HepG2 (cell line): ENCODE measurements around the gene ECM1. TPM values are rescaled to one million over a fixed set of nuclear protein-coding genes. Genes with fewer than 3 reads are reported as not detected.

Experiments
- CBX1 ChIP-seq: IDR thresholded peaks from one replicate; pipeline ENCODE4 v1.6.1; 2016; ENCODE audit warnings: antibody characterized with exemption, low read depth
- CENPX ChIP-seq: sonication (generic); formaldehyde crosslinking; IDR thresholded peaks from 2 replicates; pipeline ENCODE4 v1.9.0; 2021; ENCODE audit warnings: mild to moderate bottlenecking, missing genetic modification reagents, moderate library complexity
- EED ChIP-seq: sonication (generic); formaldehyde crosslinking; IDR thresholded peaks from 2 replicates; pipeline ENCODE4 v1.5.0; 2020; ENCODE audit warnings: mild to moderate bottlenecking, missing genetic modification reagents
- HINFP ChIP-seq: sonication (generic); formaldehyde crosslinking; IDR thresholded peaks from 2 replicates; pipeline ENCODE4 v1.4.0; 2020; ENCODE audit warnings: low read depth, mild to moderate bottlenecking, missing genetic modification reagents
- HNF4G ChIP-seq, 2 experiments: sonication (generic) in 1 of 2; formaldehyde crosslinking in 1 of 2; IDR thresholded peaks; 2 replicates each; pipeline versions ENCODE4 v1.4.0 to v1.6.1; 2011 to 2020; ENCODE audit warnings: borderline replicate concordance in 2 of 2, low read depth in 2 of 2, mild to moderate bottlenecking in 2 of 2, low read length in 1 of 2, missing genetic modification reagents in 1 of 2, moderate library complexity in 1 of 2
- HOMEZ ChIP-seq: IDR thresholded peaks from 2 replicates; pipeline ENCODE4 v1.6.1; 2016; ENCODE audit warnings: low read depth
- KLF11 ChIP-seq: IDR thresholded peaks from 2 replicates; pipeline ENCODE4 v1.6.1; 2016; ENCODE audit warnings: missing compliant biosample characterization
- POGZ ChIP-seq: sonication (generic); formaldehyde crosslinking; IDR thresholded peaks from 2 replicates; pipeline ENCODE4 v1.4.0; 2020; ENCODE audit warnings: mild to moderate bottlenecking, missing genetic modification reagents
- RNF2 ChIP-seq: fragments of 450-650 bp; conservative IDR thresholded peaks from 2 replicates; pipeline ENCODE4 v1.6.1; 2016; ENCODE audit warnings: low read depth
- SKI ChIP-seq: fragments of 450-650 bp; IDR thresholded peaks from one replicate; pipeline ENCODE4 v1.6.1; 2018; ENCODE audit warnings: mild to moderate bottlenecking; ENCODE audit not compliant: partially characterized antibody
- SP4 ChIP-seq: sonication (generic); formaldehyde crosslinking; IDR thresholded peaks from 2 replicates; pipeline ENCODE4 v1.8.1; 2023; ENCODE audit warnings: mild to moderate bottlenecking, missing genetic modification reagents
- STAT6 ChIP-seq: sonication (generic); formaldehyde crosslinking; IDR thresholded peaks from 2 replicates; pipeline ENCODE4 v1.4.0; 2020; ENCODE audit warnings: missing genetic modification reagents, mild to moderate bottlenecking, borderline replicate concordance
- SUZ12 ChIP-seq: fragments of 150-350 bp; IDR thresholded peaks from 2 replicates; pipeline ENCODE4 v1.6.1; 2014; ENCODE audit warnings: low read depth, low read length
- SYNCRIP ChIP-seq: fragments of 200-400 bp; formaldehyde crosslinking; IDR thresholded peaks from 2 replicates; pipeline ENCODE4 v1.6.1; 2018; ENCODE audit warnings: mild to moderate bottlenecking, low read depth, low read length; ENCODE audit not compliant: insufficient read depth
- THAP7 ChIP-seq: sonication (generic); formaldehyde crosslinking; IDR thresholded peaks from 2 replicates; pipeline ENCODE4 v1.8.1; 2023; ENCODE audit warnings: mild to moderate bottlenecking, missing genetic modification reagents
- TOPORS ChIP-seq: sonication (generic); formaldehyde crosslinking; IDR thresholded peaks from 2 replicates; pipeline ENCODE4 v1.8.0; 2023; ENCODE audit warnings: mild to moderate bottlenecking, missing genetic modification reagents
- U2AF1 ChIP-seq: fragments of 200-400 bp; formaldehyde crosslinking; optimal IDR thresholded peaks from 2 replicates; pipeline ENCODE3; 2017; ENCODE audit warnings: mild to moderate bottlenecking, low read depth, low read length
- ZNF10 ChIP-seq: sonication (generic); formaldehyde crosslinking; IDR thresholded peaks from 2 replicates; pipeline ENCODE4 v1.4.0; 2020; ENCODE audit warnings: mild to moderate bottlenecking, low read depth, missing genetic modification reagents, borderline replicate concordance
- ZNF331 ChIP-seq: sonication (generic); formaldehyde crosslinking; IDR thresholded peaks from 2 replicates; pipeline ENCODE4 v1.4.0; 2020; ENCODE audit warnings: missing genetic modification reagents
- ZNF432 ChIP-seq: sonication (generic); formaldehyde crosslinking; IDR thresholded peaks from 2 replicates; pipeline ENCODE4 v1.5.0; 2020; ENCODE audit warnings: missing genetic modification reagents, mild to moderate bottlenecking, borderline replicate concordance
- ZNF597 ChIP-seq: sonication (generic); formaldehyde crosslinking; IDR thresholded peaks from 2 replicates; pipeline ENCODE4 v1.5.0; 2020; ENCODE audit warnings: missing genetic modification reagents
- ZNF749 ChIP-seq: sonication (generic); formaldehyde crosslinking; IDR thresholded peaks from 2 replicates; pipeline ENCODE4 v1.8.0; 2022; ENCODE audit warnings: mild to moderate bottlenecking, missing genetic modification reagents, moderate library complexity, borderline replicate concordance
- polyA plus RNA-seq, 8 experiments: library from polyadenylated mRNA; depleted of rRNA in 3 of 8; stranded (reverse) in 7 of 8; unstranded in 1 of 8; fragments of >200 nt; fragmentation: Illumina TruSeq in 4 of 8; extraction: Trizol in 4 of 8; gene quantifications; 2 replicates each; pipeline versions ENCODE4 v1.2.1 to v1.2.3, GENCODE V29; 2011 to 2016; ENCODE audit warnings: low read depth in 4 of 8, missing spikeins in 1 of 8, mixed read lengths in 1 of 8; ENCODE audit not compliant: insufficient read depth in 1 of 8
- total RNA-seq, 5 experiments: library from RNA; depleted of rRNA; stranded (reverse); fragments of >200 nt; fragmentation: Illumina TruSeq; extraction: Trizol; gene quantifications; 2 replicates each; pipeline ENCODE4 v1.2.3, GENCODE V29; 2016; ENCODE audit warnings: low read depth in 1 of 5

ECM1 gene
- total and polyA plus RNA-seq, 2 of the 13 experiments (the other 11 are each of a cell fraction or from before 2014, with no cell fraction given): 0.42 to 1.0 TPM

- peak; percentile 22; the same call in 1 of the 2 replicates for TF ChIP-seq ZNF749 (CRISPR knock-in tag)
- TF ChIP-seq CBX1: no peak
- TF ChIP-seq STAT6: no peak
- TF ChIP-seq ZNF432 (CRISPR knock-in tag): no peak
- no peak for TF ChIP-seq SUZ12
- 0 out of 2 replicates have a peak, but pooled peaks have one; percentile 62 for TF ChIP-seq EED
- TF ChIP-seq ZNF331 (CRISPR knock-in tag): peak; percentile 54; the same call in 1 of the 2 replicates
- no peak for TF ChIP-seq POGZ (CRISPR knock-in tag)
- no peak for TF ChIP-seq ZNF10 (CRISPR knock-in tag)
- no peak; the same call in 1 of the 2 replicates for TF ChIP-seq KLF11
- no peak for TF ChIP-seq SKI
- TF ChIP-seq TOPORS (CRISPR knock-in tag): no peak
- TF ChIP-seq CENPX (CRISPR knock-in tag): no peak
- no peak for TF ChIP-seq ZNF597 (CRISPR knock-in tag)
- no peak for TF ChIP-seq RNF2
- TF ChIP-seq HNF4G (IDR thresholded peaks at IDR 0.05; ENCODE audit: borderline replicate concordance, low read depth, low read length): peak; percentile 42; the same call in 1 of the 2 replicates
- TF ChIP-seq HNF4G (CRISPR knock-in tag; IDR thresholded peaks at IDR 0.05; ENCODE audit: borderline replicate concordance, low read depth): no peak; the same call in 1 of the 2 replicates
- no peak for TF ChIP-seq U2AF1
- TF ChIP-seq HINFP (CRISPR knock-in tag): no peak
- TF ChIP-seq THAP7 (CRISPR knock-in tag): 0 out of 2 replicates have a peak, but pooled peaks have one; percentile 59
- TF ChIP-seq SYNCRIP: no peak
- TF ChIP-seq SP4 (CRISPR knock-in tag): no peak
- TF ChIP-seq HOMEZ (CRISPR knock-in tag): no peak
Observed at GRCh38 chr1:150552128-150552910, 44.4 kb downstream of the ECM1 start (continued).
